ACC112 (cell line): Measurements from ENCODE around the gene B3GNT4.
"Not testable (repeated sequence)": the region's sequence is repeated elsewhere in the genome, so short reads cannot be mapped to it uniquely, and the experiment has no call there.

Source experiments
- H2AFZ ChIP-seq: fragments of 200-600 bp; sonication (generic); one replicate; pipeline ENCODE4 v1.6.0; 2017; ENCODE audit warnings: antibody characterized with exemption, low read length; ENCODE audit not compliant: unreplicated experiment
- H3K27ac ChIP-seq: fragments of 200-600 bp; sonication (generic); 2 replicates; pipeline ENCODE4 v1.5.1; 2014; ENCODE audit warnings: low read depth, mild to moderate bottlenecking, antibody characterized with exemption, low read length, moderate library complexity
- H3K27me3 ChIP-seq: fragments of 200-600 bp; sonication (generic); 2 replicates; pipeline ENCODE4 v1.6.1; 2014; ENCODE audit warnings: mild to moderate bottlenecking, antibody characterized with exemption, low read length, moderate library complexity, mixed read lengths; ENCODE audit not compliant: insufficient read depth
- H3K36me3 ChIP-seq: fragments of 200-600 bp; sonication (generic); 2 replicates; pipeline ENCODE4 v1.6.1; 2016; ENCODE audit warnings: mild to moderate bottlenecking, antibody characterized with exemption, low read length, moderate library complexity, mixed read lengths; ENCODE audit not compliant: insufficient read depth
- H3K4me1 ChIP-seq: fragments of 200-600 bp; sonication (generic); one replicate; pipeline ENCODE4 v1.6.1; 2016; ENCODE audit warnings: low read length, mixed read lengths; ENCODE audit not compliant: insufficient read depth, unreplicated experiment, control insufficient read depth
- H3K4me3 ChIP-seq: fragments of 200-600 bp; sonication (generic); 2 replicates; pipeline ENCODE4 v1.5.1; 2014; ENCODE audit warnings: mild to moderate bottlenecking, low read depth, low read length
- H3K79me2 ChIP-seq: fragments of 200-600 bp; sonication (generic); one replicate; pipeline ENCODE4 v1.6.0; 2016; ENCODE audit warnings: low read length; ENCODE audit not compliant: control insufficient read depth, unreplicated experiment, insufficient read depth

B3GNT4 gene

GRCh38 chr12:122171399-122171798 is 32.1 kb upstream of the B3GNT4 start:
- H3K79me2 ChIP-seq, result no peaks in the 10 kb centered on the region
- H2AFZ ChIP-seq, result no peak overlapping the region
- no peak overlapping the region for H3K4me3 ChIP-seq
- no peaks in the 10 kb centered on the region for H3K36me3 ChIP-seq
- H3K4me1 ChIP-seq, result no peaks in the 10 kb centered on the region
- no peak overlapping the region for H3K27ac ChIP-seq
- no peaks in the 10 kb centered on the region; the same call in 1 of the 2 replicates for H3K27me3 ChIP-seq

GRCh38 chr12:122172262-122172939 is 31.1 kb upstream of the B3GNT4 start:
- H2AFZ ChIP-seq, result no peak overlapping the region
- no peak overlapping the region for H3K4me3 ChIP-seq
- H3K79me2 ChIP-seq, result no peaks in the 10 kb centered on the region
- H3K36me3 ChIP-seq, result no peaks in the 10 kb centered on the region
- no peak overlapping the region for H3K27ac ChIP-seq
- H3K27me3 ChIP-seq, result no peaks in the 10 kb centered on the region; the same call in 1 of the 2 replicates
- H3K4me1 ChIP-seq, result no peaks in the 10 kb centered on the region

- Histone ChIP-seq H3K27ac (no peak within 1 kb of the TSS), H3K27me3 (no peaks in the 10 kb centered on the region; the same call in 1 of the 2 replicates), H3K4me3 (no peak within 1 kb of the TSS), H3K4me1 (no peaks in the 10 kb centered on the region), H2AFZ (no peak within 1 kb of the TSS), H3K79me2 (no peaks in the 10 kb centered on the region), H3K36me3 (no peaks in the 10 kb centered on the region)
Observed at GRCh38 chr12:122174155-122174845, 29.2 kb upstream of the B3GNT4 start, which contains the start of gene IL31. IL31 (minus strand) TSS chr12:122174221; CDS start chr12:122174172, 49 bp downstream.

- H3K27ac ChIP-seq, H3K4me3 ChIP-seq, H3K4me1 ChIP-seq, H3K27me3 ChIP-seq, H3K36me3 ChIP-seq, H2AFZ ChIP-seq, H3K79me2 ChIP-seq: not testable (repeated sequence)
Observed at GRCh38 chr12:122176473-122176872, 27.0 kb upstream of the B3GNT4 start.

- peak within 1 kb of the TSS; percentile 73 for H2AFZ ChIP-seq
- H3K27me3 ChIP-seq, result no peaks in the 10 kb centered on the region
- peak within 1 kb of the TSS; percentile 78 for H3K4me3 ChIP-seq
- H3K79me2 ChIP-seq, result no peaks in the 10 kb centered on the region
- H3K27ac ChIP-seq, result no peak within 1 kb of the TSS
- peaks cover 4% of the 10 kb centered on the region for H3K4me1 ChIP-seq
- no peaks in the 10 kb centered on the region for H3K36me3 ChIP-seq
Observed at GRCh38 chr12:122182887-122183587, 20.5 kb upstream of the B3GNT4 start, which contains the start of gene LRRC43. LRRC43 (plus strand) TSS chr12:122183123; CDS start chr12:122183145, 22 bp downstream.

- Histone ChIP-seq H3K79me2 (no peaks in the 10 kb centered on the region), H3K27me3 (no peaks in the 10 kb centered on the region), H3K4me1 (peaks cover 4% of the 10 kb centered on the region), H3K36me3 (no peaks in the 10 kb centered on the region), H3K4me3 (peak overlapping the region; percentile 78), H3K27ac (no peak overlapping the region), H2AFZ (peak overlapping the region; percentile 73)
Observed at GRCh38 chr12:122183588-122183940, 19.9 kb upstream of the B3GNT4 start.

- Histone ChIP-seq H3K27me3 (no peaks in the 10 kb centered on the region), H3K36me3 (no peaks in the 10 kb centered on the region), H3K27ac (no peak overlapping the region), H2AFZ (no peak overlapping the region), H3K4me3 (no peak overlapping the region), H3K79me2 (no peaks in the 10 kb centered on the region), H3K4me1 (peaks cover 4% of the 10 kb centered on the region)
Observed at GRCh38 chr12:122184517-122184916, 19.0 kb upstream of the B3GNT4 start.

GRCh38 chr12:122185079-122185478 is 18.4 kb upstream of the B3GNT4 start:
- Histone ChIP-seq H2AFZ (no peak overlapping the region), H3K36me3 (no peaks in the 10 kb centered on the region), H3K27ac (no peak overlapping the region), H3K4me3 (no peak overlapping the region), H3K27me3 (no peaks in the 10 kb centered on the region), H3K4me1 (peaks cover 4% of the 10 kb centered on the region), H3K79me2 (no peaks in the 10 kb centered on the region)

GRCh38 chr12:122185494-122186082 is 17.9 kb upstream of the B3GNT4 start:
- no peak overlapping the region for H2AFZ ChIP-seq
- H3K4me1 ChIP-seq, result no peaks in the 10 kb centered on the region
- H3K79me2 ChIP-seq, result no peaks in the 10 kb centered on the region
- no peaks in the 10 kb centered on the region for H3K36me3 ChIP-seq
- no peaks in the 10 kb centered on the region for H3K27me3 ChIP-seq
- no peak overlapping the region for H3K27ac ChIP-seq
- H3K4me3 ChIP-seq, result no peak overlapping the region

- H3K27me3 ChIP-seq, result no peaks in the 10 kb centered on the region
- H3K27ac ChIP-seq, result no peak overlapping the region
- H3K79me2 ChIP-seq, result no peaks in the 10 kb centered on the region
- no peak overlapping the region for H2AFZ ChIP-seq
- no peaks in the 10 kb centered on the region for H3K4me1 ChIP-seq
- no peaks in the 10 kb centered on the region for H3K36me3 ChIP-seq
- H3K4me3 ChIP-seq, result no peak overlapping the region
Observed at GRCh38 chr12:122187466-122187865, 16.0 kb upstream of the B3GNT4 start.
